GM12874 (cell line): Measurements from ENCODE around the gene DLGAP1.

ENCODE experiments used
- CTCF ChIP-seq: IDR thresholded peaks from 2 replicates; pipeline ENCODE4 v1.5.1; 2011; ENCODE audit warnings: low read depth, mild to moderate bottlenecking, control low read depth, low read length, moderate library complexity; ENCODE audit not compliant: insufficient read depth

Gene DLGAP1

DNA sequence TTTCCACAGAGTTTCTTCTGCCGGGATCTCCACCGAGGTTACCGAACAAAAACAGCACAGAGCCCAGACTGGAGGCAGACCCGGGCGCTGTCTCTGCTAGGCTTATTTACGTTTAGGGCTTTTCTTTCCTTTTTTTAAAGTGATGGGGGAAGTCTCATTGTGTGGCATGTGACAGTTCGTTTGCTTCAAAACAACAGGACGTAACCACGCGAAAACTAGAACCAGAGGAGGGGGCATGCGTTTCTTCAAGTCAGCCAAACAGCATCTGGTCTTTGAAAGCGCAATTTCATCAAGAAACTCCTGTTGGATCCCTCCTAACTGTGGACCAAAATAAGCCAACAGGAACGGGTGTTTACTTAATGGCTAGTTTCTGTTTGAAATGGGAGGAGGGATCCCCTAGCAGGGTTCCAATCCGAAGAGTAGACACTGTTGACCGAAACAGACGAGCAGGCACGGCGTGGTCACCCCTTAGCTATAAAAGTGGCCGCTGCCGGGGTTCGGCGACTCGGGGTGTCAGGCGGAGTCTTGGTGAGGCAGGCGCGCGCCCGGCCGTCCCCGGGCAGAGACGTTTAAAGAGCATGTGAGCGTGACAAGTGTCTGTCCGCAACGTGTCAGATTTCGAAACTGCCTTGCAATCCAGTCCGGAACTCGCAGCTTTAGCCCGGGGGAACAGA lies 1006.1 kb downstream of the DLGAP1 start:
- no peak for TF ChIP-seq CTCF

GRCh38 chr18:3447895-3448837 lies 1006.9 kb downstream of the DLGAP1 start:
- TF ChIP-seq CTCF = no peak

GRCh38 chr18:3447068-3447894 lies 1007.8 kb downstream of the DLGAP1 start:
- no peak for TF ChIP-seq CTCF
